NCI-H226 (cell line): ENCODE data around the gene FPR2.
"Not testable (repeated sequence)": the region's sequence is repeated elsewhere in the genome, so short reads cannot be mapped to it uniquely, and the experiment has no call there.

Source experiments
- DNase-seq: peaks from one replicate; pipeline ENCODE4 v3.0.0-alpha.2; 2015

The FPR2 gene

GRCh38 chr19:51784922-51785690, 24.1 kb downstream of the FPR2 start:
- peak; percentile 49 for DNase-seq

GRCh38 chr19:51786646-51787494, 25.9 kb downstream of the FPR2 start:
- no peak for DNase-seq

GRCh38 chr19:51788029-51788428, 27.0 kb downstream of the FPR2 start:
- no peak for DNase-seq

- no peak for DNase-seq
These were observed 28.2 kb downstream of the FPR2 start for GRCh38 chr19:51789061-51789795.

GRCh38 chr19:51792932-51793331, 32.0 kb downstream of the FPR2 start:
- no peak for DNase-seq

GRCh38 chr19:51793994-51794393, 33.0 kb downstream of the FPR2 start:
- DNase-seq, result no peak

GRCh38 chr19:51794885-51795490, 34.0 kb downstream of the FPR2 start, which contains the start of gene FPR3:
Gene FPR3 (plus strand): TSS chr19:51795157. CDS start chr19:51823749, 28,592 bp downstream.
- no peak for DNase-seq

GRCh38 chr19:51796195-51796679, 35.3 kb downstream of the FPR2 start:
- no peak for DNase-seq

- DNase-seq, result no peak
These were observed 36.5 kb downstream of the FPR2 start for GRCh38 chr19:51797480-51797879.

GRCh38 chr19:51798062-51798461, 37.1 kb downstream of the FPR2 start:
- DNase-seq, result no peak

GRCh38 chr19:51799034-51799773, 38.2 kb downstream of the FPR2 start:
- DNase-seq, result peak; percentile 88

- no peak for DNase-seq
These were observed 38.9 kb downstream of the FPR2 start for GRCh38 chr19:51799774-51800472.

- DNase-seq, result peak; percentile 83
These were observed 39.7 kb downstream of the FPR2 start for GRCh38 chr19:51800473-51801244.

GRCh38 chr19:51802775-51803174, 41.8 kb downstream of the FPR2 start:
- DNase-seq, result no peak

GRCh38 chr19:51803519-51803918, 42.5 kb downstream of the FPR2 start:
- DNase-seq, result no peak

GRCh38 chr19:51803967-51804366, 43.0 kb downstream of the FPR2 start:
- DNase-seq, result no peak

GRCh38 chr19:51804789-51805188, 43.8 kb downstream of the FPR2 start:
- not testable (repeated sequence) for DNase-seq

GRCh38 chr19:51805396-51805795, 44.4 kb downstream of the FPR2 start:
- not testable (repeated sequence) for DNase-seq

GRCh38 chr19:51806571-51806970, 45.6 kb downstream of the FPR2 start:
- not testable (repeated sequence) for DNase-seq

GRCh38 chr19:51807111-51807701, 46.2 kb downstream of the FPR2 start:
- DNase-seq, result no peak
